Measurements from ENCODE around the gene MGAT4B. TPM values are rescaled to one million over a fixed set of nuclear protein-coding genes. Genes with fewer than 3 reads are reported as not detected.

The MGAT4B gene
- total and polyA plus RNA-seq, 2 of the 13 experiments (the other 11 are each of a cell fraction or from before 2014, with no cell fraction given), result 93.5 to 130 TPM

DNA sequence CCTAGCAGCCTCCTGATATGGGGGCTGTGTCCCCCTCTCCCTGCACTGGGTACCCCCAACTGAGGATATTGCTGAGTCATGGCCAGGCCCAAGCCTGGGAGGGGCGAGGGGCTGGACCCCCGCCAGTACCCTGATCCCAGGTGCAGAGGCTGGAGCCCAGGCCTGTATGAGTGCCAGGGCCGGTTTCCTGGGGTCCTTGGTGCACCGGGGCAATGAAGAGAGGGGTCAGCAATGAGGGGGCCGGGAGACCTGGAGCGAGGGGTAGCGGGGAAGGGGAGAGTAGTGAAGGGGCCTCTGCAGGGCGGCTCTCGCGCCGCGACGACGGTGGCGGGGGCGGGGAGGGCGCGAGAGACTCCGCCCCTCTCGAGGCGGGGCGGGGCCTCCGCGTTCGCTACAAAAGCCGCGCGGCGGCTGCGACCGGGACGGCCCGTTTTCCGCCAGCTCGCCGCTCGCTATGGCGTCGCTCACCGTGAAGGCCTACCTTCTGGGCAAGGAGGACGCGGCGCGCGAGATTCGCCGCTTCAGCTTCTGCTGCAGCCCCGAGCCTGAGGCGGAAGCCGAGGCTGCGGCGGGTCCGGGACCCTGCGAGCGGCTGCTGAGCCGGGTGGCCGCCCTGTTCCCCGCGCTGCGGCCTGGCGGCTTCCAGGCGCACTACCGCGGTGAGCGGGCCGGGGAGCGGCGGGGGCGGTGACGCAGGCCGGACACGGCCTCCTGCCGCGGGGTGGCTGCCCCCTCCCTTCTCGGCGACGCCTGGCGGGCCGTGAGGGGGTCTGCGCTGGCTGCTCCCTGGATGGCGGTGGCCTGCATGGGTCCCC lies 14.0 kb upstream of the MGAT4B start, which contains the start of gene SQSTM1 (continued):
- TF ChIP-seq PITX1 (CRISPR knock-in tag; IDR thresholded peaks at IDR 0.05) (no peak), NR1H2 (CRISPR knock-in tag; IDR thresholded peaks at IDR 0.05; ENCODE audit: borderline replicate concordance, low read depth) (peak; percentile 84), ZBTB1 (CRISPR knock-in tag; IDR thresholded peaks at IDR 0.05; ENCODE audit: borderline replicate concordance) (no peak), LBX2 (CRISPR knock-in tag; IDR thresholded peaks at IDR 0.05; ENCODE audit: borderline replicate concordance) (no peak), ZBTB10 (CRISPR knock-in tag; IDR thresholded peaks at IDR 0.05; ENCODE audit: borderline replicate concordance) (no peak), RELA (CRISPR knock-in tag; IDR thresholded peaks at IDR 0.05) (no peak), SMARCC2 (IDR thresholded peaks at IDR 0.05) (no peak), TCF12 (IDR thresholded peaks at IDR 0.05) (no peak), TCF12 (CRISPR knock-in tag; IDR thresholded peaks at IDR 0.05) (no peak), THYN1 (CRISPR knock-in tag; IDR thresholded peaks at IDR 0.05; ENCODE audit: borderline replicate concordance, low read depth) (no peak), FOXO1 (CRISPR knock-in tag; IDR thresholded peaks at IDR 0.05) (peak; percentile 61), ZKSCAN8 (CRISPR knock-in tag; IDR thresholded peaks at IDR 0.05; ENCODE audit: borderline replicate concordance) (no peak), KMT2A (CRISPR knock-in tag; IDR thresholded peaks at IDR 0.05) (0 out of 2 replicates have a peak, but pooled peaks have one; percentile 42), ZBTB34 (CRISPR knock-in tag; IDR thresholded peaks at IDR 0.05) (no peak; the same call in 1 of the 2 replicates), ZFX (CRISPR knock-in tag; IDR thresholded peaks at IDR 0.05; ENCODE audit: low read depth) (peak; percentile 99), ZNF431 (CRISPR knock-in tag; IDR thresholded peaks at IDR 0.05; ENCODE audit: borderline replicate concordance, low read depth) (no peak)
- TF ChIP-seq, protein P1, sequence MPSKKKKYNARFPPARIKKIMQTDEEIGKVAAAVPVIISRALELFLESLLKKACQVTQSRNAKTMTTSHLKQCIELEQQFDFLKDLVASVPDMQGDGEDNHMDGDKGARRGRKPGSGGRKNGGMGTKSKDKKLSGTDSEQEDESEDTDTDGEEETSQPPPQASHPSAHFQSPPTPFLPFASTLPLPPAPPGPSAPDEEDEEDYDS (CRISPR knock-in tag; IDR thresholded peaks at IDR 0.05), result peak; percentile 98
- TF ChIP-seq, protein P2, sequence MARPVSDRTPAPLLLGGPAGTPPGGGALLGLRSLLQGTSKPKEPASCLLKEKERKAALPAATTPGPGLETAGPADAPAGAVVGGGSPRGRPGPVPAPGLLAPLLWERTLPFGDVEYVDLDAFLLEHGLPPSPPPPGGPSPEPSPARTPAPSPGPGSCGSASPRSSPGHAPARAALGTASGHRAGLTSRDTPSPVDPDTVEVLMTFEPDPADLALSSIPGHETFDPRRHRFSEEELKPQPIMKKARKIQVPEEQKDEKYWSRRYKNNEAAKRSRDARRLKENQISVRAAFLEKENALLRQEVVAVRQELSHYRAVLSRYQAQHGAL (CRISPR knock-in tag; IDR thresholded peaks at IDR 0.05; ENCODE audit: not compliant biosample characterization), result no peak
- TF ChIP-seq, protein P3, sequence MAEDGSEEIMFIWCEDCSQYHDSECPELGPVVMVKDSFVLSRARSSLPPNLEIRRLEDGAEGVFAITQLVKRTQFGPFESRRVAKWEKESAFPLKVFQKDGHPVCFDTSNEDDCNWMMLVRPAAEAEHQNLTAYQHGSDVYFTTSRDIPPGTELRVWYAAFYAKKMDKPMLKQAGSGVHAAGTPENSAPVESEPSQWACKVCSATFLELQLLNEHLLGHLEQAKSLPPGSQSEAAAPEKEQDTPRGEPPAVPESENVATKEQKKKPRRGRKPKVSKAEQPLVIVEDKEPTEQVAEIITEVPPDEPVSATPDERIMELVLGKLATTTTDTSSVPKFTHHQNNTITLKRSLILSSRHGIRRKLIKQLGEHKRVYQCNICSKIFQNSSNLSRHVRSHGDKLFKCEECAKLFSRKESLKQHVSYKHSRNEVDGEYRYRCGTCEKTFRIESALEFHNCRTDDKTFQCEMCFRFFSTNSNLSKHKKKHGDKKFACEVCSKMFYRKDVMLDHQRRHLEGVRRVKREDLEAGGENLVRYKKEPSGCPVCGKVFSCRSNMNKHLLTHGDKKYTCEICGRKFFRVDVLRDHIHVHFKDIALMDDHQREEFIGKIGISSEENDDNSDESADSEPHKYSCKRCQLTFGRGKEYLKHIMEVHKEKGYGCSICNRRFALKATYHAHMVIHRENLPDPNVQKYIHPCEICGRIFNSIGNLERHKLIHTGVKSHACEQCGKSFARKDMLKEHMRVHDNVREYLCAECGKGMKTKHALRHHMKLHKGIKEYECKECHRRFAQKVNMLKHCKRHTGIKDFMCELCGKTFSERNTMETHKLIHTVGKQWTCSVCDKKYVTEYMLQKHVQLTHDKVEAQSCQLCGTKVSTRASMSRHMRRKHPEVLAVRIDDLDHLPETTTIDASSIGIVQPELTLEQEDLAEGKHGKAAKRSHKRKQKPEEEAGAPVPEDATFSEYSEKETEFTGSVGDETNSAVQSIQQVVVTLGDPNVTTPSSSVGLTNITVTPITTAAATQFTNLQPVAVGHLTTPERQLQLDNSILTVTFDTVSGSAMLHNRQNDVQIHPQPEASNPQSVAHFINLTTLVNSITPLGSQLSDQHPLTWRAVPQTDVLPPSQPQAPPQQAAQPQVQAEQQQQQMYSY (CRISPR knock-in tag; IDR thresholded peaks at IDR 0.05), result no peak

Data from HepG2 (cell line).